Stimulated activated CD4-positive, alpha-beta T cell treated with anti-CD3 and anti-CD28 coated beads, TNF-alpha, amount 100 ng/mL, for 24 hours (primary cell): ENCODE results near the gene SELENON.

Experiments
- DNase-seq, 3 experiments: peaks; one replicate each; pipeline ENCODE4 v3.0.0-alpha.2; 2020; ENCODE audit warnings: low read depth in 3 of 3

Gene SELENON

GRCh38 chr1:25862785-25863485 lies 62.9 kb downstream of the SELENON start:
- DNase-seq: no peak

GRCh38 chr1:25863486-25864262 lies 63.7 kb downstream of the SELENON start:
- no peak for DNase-seq

DNA sequence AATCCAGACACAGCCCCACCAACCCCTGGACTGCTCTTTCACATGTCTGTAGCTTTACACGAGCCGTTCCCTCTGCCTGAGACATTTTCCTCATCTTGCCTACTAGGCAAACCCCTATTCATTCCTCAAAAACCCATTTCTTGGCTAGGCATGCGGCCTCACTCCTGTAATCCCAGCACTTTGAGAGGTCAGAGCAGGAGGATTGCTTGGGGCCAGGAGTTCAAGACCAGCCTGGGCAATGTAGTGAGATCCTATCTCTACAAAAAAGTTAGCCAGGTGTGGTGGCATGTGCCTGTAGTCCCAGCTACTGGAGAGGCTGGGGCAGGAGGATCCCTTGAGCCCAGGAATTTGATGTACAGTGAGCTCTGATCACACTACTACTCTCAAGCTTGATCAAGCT lies 64.4 kb downstream of the SELENON start:
- no peak for DNase-seq

DNA sequence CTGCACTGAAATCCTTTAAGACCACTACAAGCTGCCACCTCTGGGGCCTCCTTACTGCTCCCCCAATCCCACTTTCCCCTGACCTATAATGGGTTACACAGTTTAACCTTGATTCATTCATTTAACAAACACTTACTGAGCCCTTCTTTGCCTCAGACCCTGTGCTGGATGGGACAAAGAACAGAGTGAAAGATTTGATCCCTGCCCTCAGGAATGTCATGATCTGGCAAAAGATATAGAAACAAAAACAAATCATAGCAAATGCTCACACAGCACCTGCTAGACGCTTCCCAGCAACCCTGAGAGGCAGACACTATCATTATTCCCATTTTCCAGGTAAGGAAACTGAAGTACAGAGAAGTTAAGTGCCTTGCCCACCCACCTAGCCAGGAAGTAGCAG lies 66.3 kb downstream of the SELENON start:
- DNase-seq: no peak

DNA sequence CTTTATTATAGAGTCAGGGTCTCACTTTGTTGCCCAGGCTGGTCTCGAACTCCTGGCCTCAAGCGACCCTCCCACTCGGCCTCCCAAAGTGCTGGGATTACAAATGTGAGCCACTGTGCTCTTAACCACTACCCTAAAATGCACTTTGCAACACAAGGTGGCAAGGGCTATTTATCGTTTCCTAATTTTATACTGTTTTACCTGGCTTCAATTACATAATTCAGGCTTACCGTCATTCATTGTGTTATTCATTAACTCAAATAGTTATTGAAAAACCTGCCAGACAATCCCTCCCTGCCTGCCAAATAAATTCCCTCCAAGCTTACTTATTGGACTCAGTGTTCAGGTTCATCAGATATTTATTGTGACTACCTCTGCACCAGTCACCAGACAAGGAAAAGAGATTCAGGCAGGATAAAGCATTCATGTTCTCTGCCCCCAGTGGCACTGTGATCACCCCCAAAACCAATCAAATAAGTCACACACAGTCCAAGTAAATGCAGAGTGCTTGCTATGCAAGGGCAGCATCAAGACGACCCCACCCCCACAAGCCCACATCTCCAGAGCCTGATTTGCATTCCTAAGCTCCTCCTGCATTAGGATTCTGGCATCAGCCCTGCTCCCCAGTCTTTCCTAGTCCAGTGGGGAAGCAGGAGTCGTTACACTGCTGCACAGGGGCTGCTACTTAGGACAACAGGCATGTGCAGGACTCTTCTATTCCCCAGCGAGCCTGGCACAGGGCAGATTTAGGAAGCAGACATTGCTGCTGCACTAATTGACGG lies 67.4 kb downstream of the SELENON start:
- DNase-seq: no peak
